GM15510 (cell line): ENCODE measurements around the gene SSTR5.

ENCODE experiments used
- POLR2A ChIP-seq: IDR thresholded peaks from 3 replicates; pipeline ENCODE4 v1.6.1; 2011; ENCODE audit warnings: borderline replicate concordance; ENCODE audit not compliant: insufficient read length; ENCODE audit errors: extremely low read depth

Gene SSTR5

GRCh38 chr16:1073566-1074378, 1.2 kb downstream of the SSTR5 start:
- no peak for TF ChIP-seq POLR2A

- TF ChIP-seq POLR2A = no peak
Measured at GRCh38 chr16:1074379-1074649, 1.8 kb downstream of the SSTR5 start.

- no peak for TF ChIP-seq POLR2A
Measured at GRCh38 chr16:1075546-1075945, 3.0 kb downstream of the SSTR5 start.

- TF ChIP-seq POLR2A = no peak
Measured at GRCh38 chr16:1076801-1077576, 4.4 kb downstream of the SSTR5 start.

GRCh38 chr16:1077877-1078578, 5.5 kb downstream of the SSTR5 start:
- no peak for TF ChIP-seq POLR2A

- no peak for TF ChIP-seq POLR2A
Measured at GRCh38 chr16:1078579-1079021, 6.1 kb downstream of the SSTR5 start.

- no peak for TF ChIP-seq POLR2A
Measured at GRCh38 chr16:1079341-1079740, 6.8 kb downstream of the SSTR5 start.

GRCh38 chr16:1079786-1080525, 7.4 kb downstream of the SSTR5 start:
- TF ChIP-seq POLR2A = no peak

GRCh38 chr16:1080801-1081733, 8.5 kb downstream of the SSTR5 start:
- no peak for TF ChIP-seq POLR2A

GRCh38 chr16:1081734-1082265, 9.3 kb downstream of the SSTR5 start:
- TF ChIP-seq POLR2A = no peak

- no peak for TF ChIP-seq POLR2A
Measured at GRCh38 chr16:1082266-1082951, 9.9 kb downstream of the SSTR5 start.

- TF ChIP-seq POLR2A = no peak
Measured at GRCh38 chr16:1082952-1083675, 10.6 kb downstream of the SSTR5 start.

- TF ChIP-seq POLR2A = no peak
Measured at GRCh38 chr16:1084971-1085370, 12.4 kb downstream of the SSTR5 start.
